K562 (cell line): ENCODE results near the gene UNC119.

ENCODE experiments used
- CTCF ChIP-seq, 3 experiments: IDR thresholded peaks in 2 of 3; conservative IDR thresholded peaks in 1 of 3; 2 replicates each; pipeline ENCODE4 v1.5.1; 2011 to 2012; ENCODE audit warnings: low read length in 3 of 3, mild to moderate bottlenecking in 3 of 3, control low read depth in 2 of 3, improper control_type of control experiment in 1 of 3, inconsistent platforms in 1 of 3, low read depth in 1 of 3, mixed read lengths in 1 of 3, moderate library complexity in 1 of 3; ENCODE audit not compliant: insufficient read depth in 2 of 3
- EZH2 ChIP-seq: IDR thresholded peaks from 2 replicates; pipeline ENCODE4 v1.6.1; 2012; ENCODE audit warnings: low read depth, mild to moderate bottlenecking, inconsistent platforms, low read length, borderline replicate concordance
- GATAD2B ChIP-seq: fragments of 450-650 bp; IDR thresholded peaks from 2 replicates; pipeline ENCODE4 v1.6.1; 2017; ENCODE audit warnings: mild to moderate bottlenecking, borderline replicate concordance
- POLR2A ChIP-seq: fragments of 450-650 bp; conservative IDR thresholded peaks from 2 replicates; pipeline ENCODE4 v1.6.1; 2016
- SMAD1 ChIP-seq: fragments of 150-350 bp; IDR thresholded peaks from 2 replicates; pipeline ENCODE4 v1.6.1; 2014; ENCODE audit warnings: low read length, low read depth; ENCODE audit not compliant: partially characterized antibody
- SMARCC2 ChIP-seq: fragments of 450-650 bp; IDR thresholded peaks from 2 replicates; pipeline ENCODE4 v1.6.1; 2017; ENCODE audit warnings: antibody characterized with exemption, moderate library complexity, mild to moderate bottlenecking, low read depth
- TCF7L2 ChIP-seq: fragments of 150-350 bp; IDR thresholded peaks from 2 replicates; pipeline ENCODE4 v1.6.1; 2016; ENCODE audit warnings: low read depth, mild to moderate bottlenecking, low read length, moderate library complexity
- THAP7 ChIP-seq: fragments of 250-450 bp; sonication (Bioruptor Pico); IDR thresholded peaks from 2 replicates; pipeline ENCODE4 v1.5.0; 2021
- TRIM28 ChIP-seq: fragments of 450-650 bp; IDR thresholded peaks from 2 replicates; pipeline ENCODE4 v1.6.1; 2017

- TF ChIP-seq POLR2A (no peak), SMAD1 (no peak), CTCF (IDR thresholded peaks at IDR 0.05 in 2 of 3, conservative IDR thresholded peaks at IDR 0.05 in 1 of 3; ENCODE audit: insufficient read depth in 2 of 3, low read depth in 1 of 3, low read length in 3 of 3) (no peak), SMARCC2 (no peak), TCF7L2 (no peak), GATAD2B (no peak), TRIM28 (no peak), THAP7 (CRISPR knock-in tag) (no peak), EZH2 (no peak)
These were observed 53.6 kb downstream of the UNC119 start for GRCh38 chr17:28498652-28499363.
